HG02870 (cell line): ENCODE data around the gene MSI2.

ENCODE experiments used
- ATAC-seq: cut with Tn5 transposase; IDR thresholded peaks from one replicate; pipeline ENCODE4 v1.9.1; 2021; ENCODE audit warnings: mild to moderate bottlenecking, moderate library complexity; ENCODE audit not compliant: unreplicated experiment

Gene MSI2

DNA sequence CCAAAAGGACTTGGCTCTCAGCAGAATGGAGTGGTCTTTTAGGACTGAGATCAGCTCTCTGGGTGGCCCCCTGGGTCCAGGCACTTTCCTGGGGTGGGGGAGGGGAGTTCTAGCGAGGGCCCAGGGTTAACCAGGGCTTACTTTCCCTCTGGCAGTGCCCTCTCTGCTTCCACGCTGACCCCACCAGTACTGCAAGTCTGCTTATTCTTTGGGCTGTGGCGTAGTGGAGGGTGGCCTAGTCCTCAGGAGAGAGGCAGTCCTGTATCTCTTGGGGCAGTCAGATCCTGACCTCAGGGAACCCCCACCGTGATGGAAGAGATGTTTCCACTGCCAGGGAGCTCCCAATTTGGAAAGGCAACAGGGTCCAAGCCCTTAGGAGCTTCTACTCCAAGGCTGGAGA lies 409.4 kb downstream of the MSI2 start:
- no peak for ATAC-seq

DNA sequence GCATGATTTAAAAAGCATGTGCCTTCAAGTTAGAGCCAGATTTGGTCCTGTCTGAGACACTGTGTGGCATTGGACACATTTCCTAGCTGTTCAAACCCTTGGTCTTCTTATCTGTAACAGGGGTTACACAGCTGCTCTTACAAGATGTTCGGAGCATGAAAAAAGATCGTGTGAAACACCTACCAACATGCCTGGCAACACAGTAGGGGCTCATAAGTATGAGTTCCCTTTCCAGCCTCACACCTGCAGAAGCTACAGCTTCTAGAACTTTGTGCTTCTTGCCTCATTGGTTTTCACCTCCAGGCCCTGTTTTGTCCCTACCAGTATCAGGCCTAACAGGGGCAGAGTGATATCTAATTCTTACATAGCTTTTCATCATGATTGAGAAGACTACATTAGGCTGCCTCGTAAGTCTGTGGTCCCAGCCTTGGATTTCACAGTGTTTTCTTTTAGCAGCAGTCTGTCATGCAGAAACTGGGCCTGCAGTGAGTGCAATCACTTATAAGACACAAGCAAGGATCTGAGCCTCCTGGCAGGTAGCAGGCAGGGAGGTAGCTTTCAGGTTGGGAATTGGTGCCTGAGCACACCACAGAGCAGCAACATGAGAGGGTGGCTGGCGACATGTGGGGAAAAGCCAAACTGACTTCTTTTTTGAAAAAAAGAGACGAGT lies 410.0 kb downstream of the MSI2 start:
- no peak for ATAC-seq

- no peak for ATAC-seq
Observed at GRCh38 chr17:57666946-57667345, 410.6 kb downstream of the MSI2 start.

GRCh38 chr17:57667461-57667923 lies 411.2 kb downstream of the MSI2 start:
- ATAC-seq, result no peak

DNA sequence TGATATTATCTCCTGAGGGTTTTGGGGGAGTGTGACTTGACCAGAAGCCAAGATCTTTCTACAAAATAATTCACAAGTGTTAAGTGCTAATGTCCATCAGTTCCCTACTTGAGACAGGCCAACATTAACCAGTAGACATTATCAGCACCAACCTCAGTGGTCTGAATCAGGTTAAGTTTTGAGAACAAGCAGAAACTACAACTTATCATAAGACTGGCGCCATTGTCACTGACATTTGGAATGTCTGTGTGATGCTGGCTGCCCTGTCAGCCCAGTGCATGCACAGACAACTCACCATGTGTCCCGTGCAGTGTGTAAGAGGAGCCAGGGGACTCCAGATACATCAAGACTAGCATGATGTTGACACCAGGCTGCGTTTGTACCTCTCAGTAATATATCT lies 412.0 kb downstream of the MSI2 start:
- ATAC-seq, result no peak

DNA sequence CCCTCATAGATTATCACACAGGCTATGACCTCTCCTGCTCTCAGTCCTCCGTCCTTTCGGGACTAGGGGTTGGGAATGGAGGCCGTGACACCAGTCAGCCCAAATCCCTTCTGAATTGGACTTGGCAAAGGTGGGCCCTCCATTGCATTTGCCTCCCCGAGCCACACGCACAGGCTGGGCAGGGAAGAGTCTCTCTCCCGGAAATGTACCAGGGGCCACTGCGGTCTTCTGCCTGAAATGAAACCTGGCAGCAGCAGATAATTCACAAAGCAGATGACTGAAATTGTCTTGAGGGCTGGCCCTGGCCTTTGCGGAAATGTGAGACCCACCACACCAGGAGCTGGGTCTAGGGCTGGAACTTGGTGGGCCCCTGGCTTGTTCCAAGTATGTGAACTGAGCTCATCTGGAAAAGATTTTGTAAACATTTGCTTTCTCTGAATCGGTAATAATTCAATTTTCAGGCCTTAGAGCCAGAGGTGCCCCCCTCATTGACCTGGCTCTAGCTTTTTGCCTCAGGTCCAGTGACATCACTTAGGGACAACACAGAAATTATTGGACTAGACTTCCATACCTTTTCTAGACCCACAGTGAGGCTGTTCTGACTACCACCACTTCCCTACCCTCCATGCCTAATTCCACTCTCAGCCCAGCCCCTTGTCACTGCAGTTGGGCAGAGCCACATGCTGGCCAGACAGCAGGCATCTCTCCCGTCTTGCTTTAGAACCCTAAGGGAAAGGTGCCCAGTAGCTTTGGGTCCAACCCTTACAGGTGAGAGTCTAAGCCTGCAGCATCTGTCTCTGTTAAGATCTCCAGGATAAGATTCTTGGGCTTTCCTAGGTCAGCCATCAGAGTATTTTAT lies 413.6 kb downstream of the MSI2 start:
- no peak for ATAC-seq

GRCh38 chr17:57670769-57671569 lies 414.6 kb downstream of the MSI2 start:
- no peak for ATAC-seq

DNA sequence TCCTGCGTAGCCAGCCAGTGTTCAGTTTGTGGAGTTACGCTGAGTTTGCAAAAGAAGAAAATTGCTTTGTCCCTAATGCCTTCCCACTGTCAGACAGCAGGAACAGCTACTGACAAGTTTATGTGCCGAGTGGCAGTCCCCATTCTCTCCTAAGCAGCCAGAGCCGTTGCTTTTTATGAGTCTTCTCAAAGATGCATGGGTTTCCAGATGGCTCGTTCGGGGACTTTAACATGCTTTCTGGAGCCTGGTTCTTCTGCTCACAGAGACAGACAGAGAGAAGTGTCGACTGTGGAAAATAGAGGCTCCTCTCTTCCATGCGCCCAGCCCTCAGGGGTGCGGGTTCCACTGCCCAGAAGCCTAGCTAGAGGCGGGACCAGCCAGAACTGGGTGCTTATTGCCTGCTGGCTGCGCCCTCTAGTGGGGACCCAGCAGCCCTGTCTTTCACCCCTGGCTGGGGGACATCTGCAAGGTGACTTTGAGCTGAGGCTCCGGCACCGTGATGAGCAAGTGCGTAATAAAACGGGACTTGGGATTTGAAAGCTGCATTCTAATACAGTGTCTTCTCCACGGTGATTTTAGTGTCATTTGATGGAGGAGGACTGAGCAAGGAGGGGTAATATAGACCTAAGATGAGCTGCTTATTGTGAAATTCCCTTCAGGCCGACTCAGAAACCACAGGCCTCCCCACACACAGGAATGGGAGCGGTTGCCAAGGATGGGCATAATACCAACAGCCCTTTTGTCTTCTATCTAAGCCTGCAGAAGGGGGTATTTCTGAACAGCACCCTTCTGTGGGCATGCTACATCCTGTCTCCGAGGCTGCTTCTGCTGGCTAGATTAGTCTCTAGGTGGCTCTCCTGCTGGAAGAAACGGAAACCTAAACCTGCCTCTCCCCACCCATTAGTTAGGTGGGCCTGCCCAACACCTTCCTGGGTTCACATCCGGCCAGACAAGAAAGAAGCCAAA lies 415.6 kb downstream of the MSI2 start:
- no peak for ATAC-seq

- no peak for ATAC-seq
Observed at GRCh38 chr17:57672971-57673370, 416.6 kb downstream of the MSI2 start.

DNA sequence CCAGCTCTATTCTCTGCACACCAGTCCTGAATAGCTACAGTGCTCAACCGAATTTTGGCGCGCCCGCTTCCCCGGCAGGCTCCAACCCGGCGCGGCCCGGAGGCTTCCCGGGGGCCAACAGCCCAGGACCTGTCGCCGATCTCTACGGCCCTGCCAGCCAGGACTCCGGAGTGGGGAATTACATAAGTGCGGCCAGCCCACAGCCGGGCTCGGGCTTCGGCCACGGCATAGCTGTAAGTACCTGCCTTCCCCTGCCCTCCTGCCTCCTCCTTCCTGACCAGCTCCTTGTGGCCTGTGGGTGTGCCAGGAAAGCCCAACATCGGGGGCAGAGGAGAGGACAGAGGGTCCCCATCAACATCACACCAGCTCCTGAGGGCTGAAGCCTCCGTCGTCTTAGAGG lies 418.6 kb downstream of the MSI2 start:
- ATAC-seq, result no peak

GRCh38 chr17:57675427-57676387 lies 419.4 kb downstream of the MSI2 start:
- ATAC-seq, result no peak

GRCh38 chr17:57676543-57676942 lies 420.2 kb downstream of the MSI2 start:
- ATAC-seq, result no peak

DNA sequence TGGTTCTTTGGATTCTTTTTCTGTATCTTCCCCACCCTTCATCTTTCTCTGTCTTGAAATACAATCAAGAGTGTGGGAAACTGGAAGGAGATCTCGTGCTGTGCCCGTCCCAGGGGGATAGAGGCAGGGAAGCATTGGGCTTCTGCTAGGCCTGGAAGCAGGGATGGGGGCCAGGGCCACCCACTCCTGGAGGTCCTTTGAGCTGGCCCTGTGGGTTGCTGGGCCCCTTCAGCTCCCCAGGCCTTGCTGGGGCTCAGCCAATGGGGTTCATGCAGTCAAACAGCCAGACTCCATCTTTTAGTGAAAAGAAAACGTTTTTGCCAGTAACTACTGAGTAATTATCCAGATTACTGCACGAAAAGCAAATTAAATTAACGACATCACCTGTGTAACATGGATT lies 421.0 kb downstream of the MSI2 start:
- no peak for ATAC-seq

DNA sequence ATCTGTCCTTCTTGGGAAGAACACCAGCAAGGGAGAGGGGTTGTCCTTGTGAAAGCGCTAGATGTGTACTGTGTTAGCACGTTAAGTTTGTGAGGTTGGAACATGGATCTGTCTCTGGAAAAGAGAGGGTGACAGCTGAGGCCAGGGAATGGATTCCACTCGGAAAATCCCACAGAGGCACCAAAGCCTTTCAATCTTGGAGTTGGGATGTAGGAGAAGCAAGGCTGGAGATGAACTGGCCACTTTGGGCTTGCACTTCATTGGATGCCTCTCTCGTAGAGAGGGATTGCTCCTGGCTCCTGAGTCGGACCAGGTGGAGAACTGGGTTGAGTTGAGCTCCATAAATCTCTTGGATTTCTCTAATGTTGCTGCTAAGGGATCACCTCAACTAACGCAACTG lies 421.5 kb downstream of the MSI2 start:
- ATAC-seq, result no peak

DNA sequence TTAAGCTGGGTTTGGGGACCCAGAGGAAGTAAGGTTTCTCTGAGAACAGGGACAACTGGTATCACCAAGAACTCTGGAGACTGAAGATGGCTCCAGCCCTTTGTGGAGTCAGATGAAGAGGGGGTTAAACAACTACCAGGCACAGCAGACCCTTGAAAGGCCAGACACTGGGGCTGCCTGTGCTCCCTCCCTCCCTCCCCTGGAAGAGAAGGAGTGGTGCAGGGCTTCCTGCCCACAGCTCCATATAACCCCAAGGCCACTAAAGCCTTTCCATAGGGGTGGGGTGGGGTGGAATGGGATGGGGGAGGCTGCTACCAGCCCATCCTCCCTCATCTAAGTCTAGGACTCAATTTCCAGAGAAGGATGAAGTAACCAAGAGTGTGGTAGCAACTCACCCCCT lies 422.1 kb downstream of the MSI2 start:
- no peak for ATAC-seq

- ATAC-seq, result no peak
Observed at GRCh38 chr17:57679356-57679755, 423.0 kb downstream of the MSI2 start.

GRCh38 chr17:57679906-57680695 lies 423.8 kb downstream of the MSI2 start:
- no peak for ATAC-seq

- no peak for ATAC-seq
Observed at GRCh38 chr17:57682701-57683100, 426.4 kb downstream of the MSI2 start.
